ENCODE data around the gene ZNF385B.

The ZNF385B gene

GRCh38 chr2:179855673-179856072 is 5.7 kb downstream of the ZNF385B start:
- no peak for DNase-seq (ENCODE audit: low spot score)

- no peak for DNase-seq (ENCODE audit: low spot score)
Observed at GRCh38 chr2:179854891-179855290, 6.5 kb downstream of the ZNF385B start.

- no peak for DNase-seq (ENCODE audit: low spot score)
Observed at GRCh38 chr2:179853108-179853507, 8.3 kb downstream of the ZNF385B start.

GRCh38 chr2:179850188-179850587 is 11.2 kb downstream of the ZNF385B start:
- no peak for DNase-seq (ENCODE audit: low spot score)

GRCh38 chr2:179849719-179850118 is 11.7 kb downstream of the ZNF385B start:
- DNase-seq (ENCODE audit: low spot score): no peak

GRCh38 chr2:179843541-179843940 is 17.9 kb downstream of the ZNF385B start:
- no peak for DNase-seq (ENCODE audit: low spot score)

GRCh38 chr2:179842498-179843153 is 18.8 kb downstream of the ZNF385B start:
- no peak for DNase-seq (ENCODE audit: low spot score)

- no peak for DNase-seq (ENCODE audit: low spot score)
Observed at GRCh38 chr2:179840840-179841239, 20.6 kb downstream of the ZNF385B start.

GRCh38 chr2:179837408-179837807 is 24.0 kb downstream of the ZNF385B start:
- DNase-seq (ENCODE audit: low spot score): peak; percentile 28

- DNase-seq (ENCODE audit: low spot score): peak; percentile 32
Observed at GRCh38 chr2:179830043-179830787, 31.2 kb downstream of the ZNF385B start.

GRCh38 chr2:179826297-179826696 is 35.1 kb downstream of the ZNF385B start:
- no peak for DNase-seq (ENCODE audit: low spot score)

GRCh38 chr2:179825494-179825893 is 35.9 kb downstream of the ZNF385B start:
- DNase-seq (ENCODE audit: low spot score): no peak

GRCh38 chr2:179824961-179825360 is 36.5 kb downstream of the ZNF385B start:
- no peak for DNase-seq (ENCODE audit: low spot score)

- no peak for DNase-seq (ENCODE audit: low spot score)
Observed at GRCh38 chr2:179822540-179822939, 38.9 kb downstream of the ZNF385B start.

- no peak for DNase-seq (ENCODE audit: low spot score)
Observed at GRCh38 chr2:179818546-179818945, 42.9 kb downstream of the ZNF385B start.

- no peak for DNase-seq (ENCODE audit: low spot score)
Observed at GRCh38 chr2:179817181-179817841, 44.1 kb downstream of the ZNF385B start.

- DNase-seq (ENCODE audit: low spot score): no peak
Observed at GRCh38 chr2:179814050-179814449, 47.4 kb downstream of the ZNF385B start.

GRCh38 chr2:179812501-179812900 is 48.9 kb downstream of the ZNF385B start:
- no peak for DNase-seq (ENCODE audit: low spot score)

- DNase-seq (ENCODE audit: low spot score): no peak
Observed at GRCh38 chr2:179811042-179811441, 50.4 kb downstream of the ZNF385B start.

- DNase-seq (ENCODE audit: low spot score): no peak
Observed at GRCh38 chr2:179809606-179810005, 51.8 kb downstream of the ZNF385B start.

- DNase-seq (ENCODE audit: low spot score): no peak
Observed at GRCh38 chr2:179805001-179805400, 56.4 kb downstream of the ZNF385B start.

GRCh38 chr2:179804206-179804605 is 57.2 kb downstream of the ZNF385B start:
- DNase-seq (ENCODE audit: low spot score): no peak
